ENCODE data around the gene AARS1.
A peak's percentile ranks its signal among the peaks of the same experiment; 100 is the strongest.
"Not testable (repeated sequence)": the region's sequence is repeated elsewhere in the genome, so short reads cannot be mapped to it uniquely, and the experiment has no call there.

AARS1 gene

DNA sequence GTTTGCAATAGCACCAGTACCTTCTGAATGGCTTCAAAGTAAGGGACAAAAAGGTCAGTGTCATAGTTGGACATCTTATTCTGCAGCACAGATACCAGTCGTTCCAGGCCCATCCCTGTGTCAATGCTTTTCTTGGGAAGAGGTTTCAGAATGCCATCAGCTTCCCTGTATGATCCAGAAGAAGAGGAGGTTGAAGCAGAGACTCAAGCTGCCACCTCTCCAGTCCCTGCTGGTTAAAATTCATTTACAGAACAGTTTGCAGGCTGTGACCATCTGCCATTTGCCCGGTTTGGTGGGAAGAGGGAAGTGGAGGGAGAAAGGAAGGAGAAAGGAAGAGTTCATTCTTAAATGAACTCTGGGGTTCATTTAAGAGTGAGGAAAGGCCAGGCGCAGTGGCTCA, 19.1 kb downstream of the AARS1 start:
- Histone ChIP-seq H3K79me2 (ENCODE audit: low read length) (no peaks in the 10 kb centered on the region; the same call in 1 of the 2 replicates), H3K27me3 (ENCODE audit: low read depth, low read length) (no peaks in the 10 kb centered on the region), H3K9ac (ENCODE audit: low read length) (no peak overlapping the region), H3K4me3 (ENCODE audit: low read length) (no peak overlapping the region), H3K4me2 (ENCODE audit: low read length) (no peak overlapping the region), H3K36me3 (replicated peaks; ENCODE audit: low read depth, low read length) (peaks cover 55% of the 10 kb centered on the region), H2AFZ (ENCODE audit: low read depth, low read length) (no peak overlapping the region), H3K9me3 (ENCODE audit: insufficient read depth, low read length) (no peaks in the 10 kb centered on the region), H4K20me1 (ENCODE audit: insufficient read depth, low read length) (peaks cover 5% of the 10 kb centered on the region), H3K4me1 (ENCODE audit: low read length) (no peaks in the 10 kb centered on the region), H3K27ac (ENCODE audit: low read length) (no peak overlapping the region)
- TF ChIP-seq CTCF (IDR thresholded peaks at IDR 0.05; ENCODE audit: low read depth, low read length): no peak
- no peak for TF ChIP-seq EZH2phosphoT487 (IDR thresholded peaks at IDR 0.05; ENCODE audit: low read depth)

- no peak overlapping the region for H3K9ac ChIP-seq (ENCODE audit: low read length)
- H3K27me3 ChIP-seq (ENCODE audit: low read depth, low read length): no peaks in the 10 kb centered on the region
- H4K20me1 ChIP-seq (ENCODE audit: insufficient read depth, low read length): peaks cover 5% of the 10 kb centered on the region
- no peak overlapping the region for H3K4me2 ChIP-seq (ENCODE audit: low read length)
- H3K9me3 ChIP-seq (ENCODE audit: insufficient read depth, low read length): no peaks in the 10 kb centered on the region
- peaks cover 62% of the 10 kb centered on the region for H3K36me3 ChIP-seq (replicated peaks; ENCODE audit: low read depth, low read length)
- no peak overlapping the region for H2AFZ ChIP-seq (ENCODE audit: low read depth, low read length)
- TF ChIP-seq EZH2phosphoT487 (IDR thresholded peaks at IDR 0.05; ENCODE audit: low read depth): no peak
- no peak for TF ChIP-seq CTCF (IDR thresholded peaks at IDR 0.05; ENCODE audit: low read depth, low read length)
- no peak overlapping the region for H3K27ac ChIP-seq (ENCODE audit: low read length)
- H3K4me3 ChIP-seq (ENCODE audit: low read length): no peak overlapping the region
- H3K4me1 ChIP-seq (ENCODE audit: low read length): no peaks in the 10 kb centered on the region
- no peaks in the 10 kb centered on the region; the same call in 1 of the 2 replicates for H3K79me2 ChIP-seq (ENCODE audit: low read length)
Observed at GRCh38 chr16:70269471-70269870, 19.8 kb downstream of the AARS1 start.

- H3K9me3 ChIP-seq (ENCODE audit: insufficient read depth, low read length); H4K20me1 ChIP-seq (ENCODE audit: insufficient read depth, low read length); H3K79me2 ChIP-seq (ENCODE audit: low read length): not testable (repeated sequence)
Observed at GRCh38 chr16:70267922-70268321, 21.4 kb downstream of the AARS1 start.

DNA sequence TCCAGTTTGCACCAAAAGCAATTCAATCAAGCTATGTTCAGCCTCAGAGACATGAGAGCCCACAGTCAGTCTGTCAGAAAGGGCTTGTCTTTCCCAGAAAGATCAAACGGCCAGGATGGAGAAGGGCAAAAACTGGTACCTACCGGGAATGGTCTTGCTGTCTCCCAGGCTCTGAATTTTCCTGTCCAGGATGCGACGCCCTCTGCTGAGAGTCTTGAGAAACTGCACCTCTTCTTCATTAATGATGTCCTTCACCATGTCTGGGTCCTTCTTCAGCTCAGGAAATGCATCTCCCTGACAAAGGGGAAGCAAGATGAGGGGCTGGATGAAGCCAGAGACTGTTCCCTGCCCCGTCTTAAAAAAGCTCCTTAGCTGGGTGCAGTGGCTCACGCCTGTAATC, 21.8 kb downstream of the AARS1 start:
- Histone ChIP-seq H3K4me3 (ENCODE audit: low read length) (no peak overlapping the region), H3K9ac (ENCODE audit: low read length) (no peak overlapping the region), H3K27ac (ENCODE audit: low read length) (no peak overlapping the region), H3K9me3 (ENCODE audit: insufficient read depth, low read length) (no peaks in the 10 kb centered on the region), H3K4me1 (ENCODE audit: low read length) (no peaks in the 10 kb centered on the region), H4K20me1 (ENCODE audit: insufficient read depth, low read length) (peaks cover 2% of the 10 kb centered on the region; the same call in 1 of the 2 replicates), H3K79me2 (ENCODE audit: low read length) (no peaks in the 10 kb centered on the region; the same call in 1 of the 2 replicates), H3K36me3 (replicated peaks; ENCODE audit: low read depth, low read length) (peaks cover 59% of the 10 kb centered on the region), H2AFZ (ENCODE audit: low read depth, low read length) (no peak overlapping the region), H3K4me2 (ENCODE audit: low read length) (no peak overlapping the region), H3K27me3 (ENCODE audit: low read depth, low read length) (no peaks in the 10 kb centered on the region)
- TF ChIP-seq CTCF (IDR thresholded peaks at IDR 0.05; ENCODE audit: low read depth, low read length) (peak; percentile 46), EZH2phosphoT487 (IDR thresholded peaks at IDR 0.05; ENCODE audit: low read depth) (no peak)

More at GRCh38 chr16:70267922-70268321, 21.4 kb downstream of the AARS1 start:
- H3K4me1 ChIP-seq (ENCODE audit: low read length); H3K4me2 ChIP-seq (ENCODE audit: low read length); H3K27ac ChIP-seq (ENCODE audit: low read length); H3K4me3 ChIP-seq (ENCODE audit: low read length); H3K9ac ChIP-seq (ENCODE audit: low read length); H3K27me3 ChIP-seq (ENCODE audit: low read depth, low read length); H2AFZ ChIP-seq (ENCODE audit: low read depth, low read length): not testable (repeated sequence)
- H3K36me3 ChIP-seq (replicated peaks; ENCODE audit: low read depth, low read length): peaks cover 62% of the 10 kb centered on the region

- H4K20me1 ChIP-seq (ENCODE audit: insufficient read depth, low read length); H3K4me2 ChIP-seq (ENCODE audit: low read length): not testable (repeated sequence)
Observed at GRCh38 chr16:70259903-70260302, 29.4 kb downstream of the AARS1 start.

More at GRCh38 chr16:70259903-70260302, 29.4 kb downstream of the AARS1 start:
- H3K9ac ChIP-seq (ENCODE audit: low read length); H3K27ac ChIP-seq (ENCODE audit: low read length); H2AFZ ChIP-seq (ENCODE audit: low read depth, low read length); H3K4me1 ChIP-seq (ENCODE audit: low read length); H3K9me3 ChIP-seq (ENCODE audit: insufficient read depth, low read length); H3K4me3 ChIP-seq (ENCODE audit: low read length); H3K27me3 ChIP-seq (ENCODE audit: low read depth, low read length); H3K79me2 ChIP-seq (ENCODE audit: low read length): not testable (repeated sequence)
- peaks cover 60% of the 10 kb centered on the region for H3K36me3 ChIP-seq (replicated peaks; ENCODE audit: low read depth, low read length)

All from OCI-LY3 (cell line).